Measurements from ENCODE around the gene IRX5. TPM values are rescaled to one million over a fixed set of nuclear protein-coding genes. Genes with fewer than 3 reads are reported as not detected.

The IRX5 gene
- total RNA-seq, 1 donor from 2014 or later: 12.7 TPM

GRCh38 chr16:54944002-54944401 lies 13.3 kb downstream of the IRX5 start:
- no peak for DNase-seq (ENCODE audit: low read depth)

GRCh38 chr16:54945063-54945462 lies 14.4 kb downstream of the IRX5 start:
- no peak for DNase-seq (ENCODE audit: low read depth)

- DNase-seq (ENCODE audit: low read depth): no peak
Observed at GRCh38 chr16:54946909-54947308, 16.2 kb downstream of the IRX5 start.

GRCh38 chr16:54947616-54948015 lies 17.0 kb downstream of the IRX5 start:
- DNase-seq (ENCODE audit: low read depth): no peak

- DNase-seq (ENCODE audit: low read depth): no peak
Observed at GRCh38 chr16:54952195-54952594, 21.5 kb downstream of the IRX5 start.

DNA sequence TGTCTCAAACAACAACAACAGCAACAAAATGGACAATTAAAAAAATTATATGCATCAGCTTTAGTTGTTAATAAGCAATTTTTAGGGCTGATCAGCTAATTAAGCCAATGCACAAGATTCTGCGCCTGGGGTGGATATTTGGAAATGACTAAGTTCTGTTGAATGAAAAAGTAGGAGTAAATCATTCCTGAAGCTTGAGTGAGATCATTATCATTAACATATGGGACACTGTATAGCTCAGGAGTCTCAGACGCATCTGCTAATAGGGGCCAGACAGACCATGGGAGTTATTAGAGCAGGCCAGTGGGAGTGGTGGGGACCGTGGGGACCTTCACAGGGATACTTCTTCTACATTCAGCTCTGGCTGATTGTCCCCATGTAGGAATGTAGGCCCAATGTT lies 22.8 kb downstream of the IRX5 start:
- no peak for DNase-seq (ENCODE audit: low read depth)

DNA sequence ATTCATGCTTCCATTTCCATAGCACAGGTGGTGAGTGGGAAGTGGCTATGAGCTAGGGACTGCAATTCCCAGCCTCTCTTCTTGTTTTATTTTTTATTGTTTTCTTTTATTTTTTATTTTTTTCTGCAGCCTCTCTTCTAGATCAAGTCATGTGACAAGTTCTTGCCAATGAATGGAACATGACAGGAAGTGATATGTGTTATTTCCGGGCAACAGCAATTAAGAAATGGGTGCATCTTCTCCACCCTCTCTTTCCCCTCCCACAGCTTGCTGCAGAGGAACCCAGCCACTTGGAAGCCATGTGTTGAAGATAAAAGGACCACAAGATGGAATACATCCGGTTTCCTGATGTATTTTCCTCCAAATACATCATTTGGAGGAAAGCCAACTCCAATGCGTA lies 23.6 kb downstream of the IRX5 start:
- DNase-seq (ENCODE audit: low read depth): no peak

- DNase-seq (ENCODE audit: low read depth): no peak
Observed at GRCh38 chr16:54955757-54956156, 25.1 kb downstream of the IRX5 start.

GRCh38 chr16:54957403-54958166 lies 26.9 kb downstream of the IRX5 start:
- peak; percentile 25 for DNase-seq (ENCODE audit: low read depth)

GRCh38 chr16:54962045-54962444 lies 31.4 kb downstream of the IRX5 start:
- DNase-seq (ENCODE audit: low read depth): no peak

DNA sequence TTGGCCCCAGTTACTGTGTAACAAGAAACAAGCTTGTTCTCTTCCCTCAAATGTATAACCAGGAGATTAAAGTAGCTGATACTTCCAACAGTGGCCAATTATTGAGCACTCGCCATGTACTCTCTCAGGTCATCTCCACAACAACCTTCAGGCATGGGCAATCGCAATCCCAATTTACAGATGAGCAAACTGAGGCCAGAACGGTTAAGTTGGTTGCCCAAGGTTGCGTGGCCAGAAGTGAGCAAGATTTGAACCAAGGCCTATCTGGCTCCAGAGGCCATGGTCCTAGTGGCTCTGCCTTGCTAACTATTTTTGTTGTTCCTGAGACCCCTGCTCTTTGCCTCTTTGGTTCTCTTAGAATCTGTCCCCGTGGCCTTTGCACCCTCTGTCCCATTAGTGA lies 33.6 kb downstream of the IRX5 start:
- DNase-seq (ENCODE audit: low read depth): no peak

- DNase-seq (ENCODE audit: low read depth): no peak
Observed at GRCh38 chr16:54965464-54965863, 34.8 kb downstream of the IRX5 start.

DNA sequence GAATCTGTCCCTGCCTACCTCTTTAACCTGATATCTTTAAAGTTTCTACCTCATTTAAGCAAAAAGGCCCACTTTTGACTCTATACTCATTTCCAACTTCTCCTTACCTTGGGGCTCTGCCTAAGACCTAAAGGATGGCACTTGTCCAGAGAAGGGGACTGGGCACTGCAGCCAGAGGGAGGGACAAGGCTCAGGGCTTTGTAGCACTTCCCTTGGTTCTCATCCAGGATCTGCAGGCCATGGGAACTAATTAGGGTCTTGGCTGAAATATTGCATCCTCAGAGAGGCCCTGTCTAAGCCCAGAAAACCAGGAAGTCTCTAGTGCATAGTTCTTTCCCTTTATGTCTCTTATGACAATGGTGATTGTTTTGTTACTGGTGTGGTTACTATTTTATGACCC lies 37.3 kb downstream of the IRX5 start:
- no peak for DNase-seq (ENCODE audit: low read depth)

GRCh38 chr16:54968784-54969183 lies 38.1 kb downstream of the IRX5 start:
- DNase-seq (ENCODE audit: low read depth): no peak

GRCh38 chr16:54970016-54970415 lies 39.4 kb downstream of the IRX5 start:
- no peak for DNase-seq (ENCODE audit: low read depth)

DNA sequence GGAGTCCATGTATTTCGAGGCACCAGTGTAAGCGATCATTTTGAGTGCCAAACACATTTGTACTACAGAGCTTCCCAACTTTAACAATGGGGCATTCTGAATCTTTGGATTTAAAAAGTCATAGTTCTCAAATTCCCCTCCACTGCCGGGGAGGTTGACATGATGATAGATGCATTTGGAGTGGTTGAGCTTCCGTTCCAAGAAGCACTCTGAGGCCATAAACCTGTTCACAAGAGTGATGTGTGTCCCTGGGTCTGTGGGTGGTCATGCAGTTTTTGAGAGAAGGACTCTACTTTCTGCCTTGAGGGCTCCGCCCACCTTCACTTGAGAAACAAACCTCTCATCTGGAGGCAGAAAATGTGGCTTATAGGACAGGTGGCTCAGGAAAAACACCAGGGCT lies 43.7 kb downstream of the IRX5 start:
- DNase-seq (ENCODE audit: low read depth): no peak

- peak; percentile 90 for DNase-seq (ENCODE audit: low read depth)
Observed at GRCh38 chr16:54976651-54977200, 46.1 kb downstream of the IRX5 start.

DNA sequence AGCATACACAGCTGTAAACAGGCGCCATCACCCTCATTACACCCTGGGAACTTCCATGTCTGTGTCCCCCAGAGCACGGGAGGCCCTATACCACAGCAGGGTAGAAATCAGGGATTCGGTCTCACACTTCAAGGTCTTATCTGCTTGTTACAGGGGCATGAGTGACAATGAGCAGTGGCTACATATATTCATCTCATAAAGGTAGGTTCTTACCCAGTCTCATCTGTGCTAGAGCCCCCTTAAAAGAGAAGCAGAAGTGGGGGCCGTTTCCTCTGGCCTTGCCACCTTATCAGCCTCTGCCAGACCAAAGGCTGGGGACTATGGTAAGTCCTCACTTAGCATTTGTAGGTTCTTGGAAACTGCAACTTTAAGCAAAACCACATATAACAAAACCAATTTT lies 46.5 kb downstream of the IRX5 start:
- DNase-seq (ENCODE audit: low read depth): no peak

- peak; percentile 87 for DNase-seq (ENCODE audit: low read depth)
Observed at GRCh38 chr16:54980821-54981220, 50.2 kb downstream of the IRX5 start.

All from myocyte (in vitro differentiated cells).